ENCODE results near the gene PHF12. TPM values are rescaled to one million over a fixed set of nuclear protein-coding genes. Genes with fewer than 3 reads are reported as not detected.
"Not testable (repeated sequence)": the region's sequence is repeated elsewhere in the genome, so short reads cannot be mapped to it uniquely, and the experiment has no call there.

PHF12 gene
- polyA plus RNA-seq, 1 donor: 27.7 TPM

DNA sequence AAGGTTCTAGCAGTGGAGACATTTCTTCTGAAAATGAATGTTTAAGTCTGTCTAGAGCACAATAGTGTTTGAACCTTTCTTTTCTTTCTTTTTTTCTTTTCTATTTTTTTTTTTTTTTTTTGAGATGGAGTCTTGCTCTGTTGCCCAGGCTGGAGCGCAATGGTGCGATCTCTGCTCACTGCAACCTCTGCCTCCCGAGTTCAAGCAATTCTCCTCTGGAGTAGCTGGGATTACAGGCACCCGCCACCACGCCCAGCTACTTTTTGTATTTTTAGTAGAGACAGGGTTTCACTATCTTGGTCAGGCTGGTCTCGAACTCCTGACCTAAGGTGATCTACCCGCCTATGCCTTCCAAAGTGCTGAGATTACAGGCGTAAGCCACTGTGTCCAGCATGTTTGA, 16.8 kb downstream of the PHF12 start:
- not testable (repeated sequence) for H3K4me1 ChIP-seq (ENCODE audit: control insufficient read depth, insufficient read depth, low read length); H3K27me3 ChIP-seq (ENCODE audit: control insufficient read depth, insufficient read depth, low read length); DNase-seq; H3K9me3 ChIP-seq (ENCODE audit: control insufficient read depth, low read depth, low read length); H3K4me3 ChIP-seq (ENCODE audit: low read length); H3K27ac ChIP-seq (ENCODE audit: low read length)
- WGBS (ENCODE audit: insufficient coverage, low lambda C conversion rate): no CpG with 5 or more reads among the region's 8 CpGs
- peaks cover 13% of the 10 kb centered on the region for H3K36me3 ChIP-seq (ENCODE audit: control insufficient read depth, insufficient read depth, low read length)

DNA sequence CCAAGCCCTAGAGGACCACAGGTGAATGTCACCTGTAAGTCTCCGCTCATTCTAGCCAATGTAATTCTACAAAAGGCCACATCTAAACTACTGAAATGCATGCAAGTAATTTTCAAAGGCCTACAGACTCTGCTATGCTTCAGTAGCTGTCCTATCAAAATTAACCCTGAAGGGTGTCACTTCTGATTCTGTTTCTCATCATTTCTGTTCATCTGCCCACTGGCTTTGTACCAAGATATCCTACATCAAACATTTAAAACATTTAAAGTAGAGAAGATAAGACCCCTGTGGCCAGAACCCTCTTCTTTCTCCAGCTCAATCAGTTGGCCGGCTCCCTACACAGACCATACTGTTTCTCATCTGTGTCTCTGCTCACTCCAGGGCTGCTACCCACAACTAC, 21.5 kb downstream of the PHF12 start:
- no CpG with 5 or more reads among the region's 2 CpGs for WGBS (ENCODE audit: insufficient coverage, low lambda C conversion rate)
- Histone ChIP-seq H3K4me1 (ENCODE audit: control insufficient read depth, insufficient read depth, low read length) (no peaks in the 10 kb centered on the region), H3K27ac (ENCODE audit: low read length) (no peak overlapping the region), H3K27me3 (ENCODE audit: control insufficient read depth, insufficient read depth, low read length) (no peaks in the 10 kb centered on the region), H3K9me3 (ENCODE audit: control insufficient read depth, low read depth, low read length) (no peaks in the 10 kb centered on the region), H3K36me3 (ENCODE audit: control insufficient read depth, insufficient read depth, low read length) (peaks cover 29% of the 10 kb centered on the region), H3K4me3 (ENCODE audit: low read length) (no peak overlapping the region)
- no peak for DNase-seq

DNA sequence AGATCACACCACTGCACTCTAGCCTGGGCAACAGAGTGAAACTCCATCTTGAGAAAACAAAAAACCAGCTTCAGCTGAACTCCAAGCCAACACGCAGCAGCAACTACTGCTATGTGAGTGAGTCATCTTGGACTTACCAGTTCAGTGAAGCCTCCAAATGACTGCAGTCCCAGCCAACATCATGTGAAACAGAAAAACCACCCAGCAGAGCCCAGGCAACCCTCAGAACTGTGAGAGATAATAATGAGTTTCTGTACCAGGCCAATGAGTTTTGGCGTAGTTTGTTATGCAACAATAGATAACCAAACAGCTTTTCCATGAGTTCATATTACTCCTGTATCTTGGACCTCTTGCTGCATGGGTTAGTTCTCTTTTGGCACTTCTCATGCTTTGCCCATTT, 23.3 kb downstream of the PHF12 start:
- no peak overlapping the region for H3K4me3 ChIP-seq (ENCODE audit: low read length)
- no peaks in the 10 kb centered on the region for H3K4me1 ChIP-seq (ENCODE audit: control insufficient read depth, insufficient read depth, low read length)
- H3K36me3 ChIP-seq (ENCODE audit: control insufficient read depth, insufficient read depth, low read length): peaks cover 39% of the 10 kb centered on the region
- no peaks in the 10 kb centered on the region for H3K27me3 ChIP-seq (ENCODE audit: control insufficient read depth, insufficient read depth, low read length)
- H3K27ac ChIP-seq (ENCODE audit: low read length): no peak overlapping the region
- no peaks in the 10 kb centered on the region for H3K9me3 ChIP-seq (ENCODE audit: control insufficient read depth, low read depth, low read length)
- no peak for DNase-seq
- WGBS (ENCODE audit: insufficient coverage, low lambda C conversion rate): no CpG with 5 or more reads among the region's 2 CpGs

DNA sequence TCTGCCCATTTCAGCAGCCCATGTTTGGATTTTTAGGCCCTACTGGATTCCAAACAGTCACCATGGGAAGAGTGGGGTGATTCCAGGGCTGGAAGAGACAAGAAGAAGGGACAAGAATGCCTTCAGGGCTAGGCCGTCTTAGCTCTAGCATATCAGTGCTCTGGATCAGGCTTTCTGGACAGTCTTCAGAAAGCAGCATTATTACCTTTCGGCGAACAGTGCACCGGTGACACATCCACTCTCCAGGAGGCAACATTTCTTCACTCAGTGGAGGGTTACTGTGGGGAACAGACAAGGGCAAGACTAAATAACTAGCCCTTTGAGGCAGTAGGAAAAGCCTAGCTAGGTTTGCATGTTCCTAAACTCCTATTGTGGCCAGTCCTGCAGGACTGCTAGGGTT, 24.5 kb downstream of the PHF12 start:
- Histone ChIP-seq H3K27ac (ENCODE audit: low read length) (no peak overlapping the region), H3K9me3 (ENCODE audit: control insufficient read depth, low read depth, low read length) (no peaks in the 10 kb centered on the region), H3K4me1 (ENCODE audit: control insufficient read depth, insufficient read depth, low read length) (no peaks in the 10 kb centered on the region), H3K27me3 (ENCODE audit: control insufficient read depth, insufficient read depth, low read length) (no peaks in the 10 kb centered on the region), H3K4me3 (ENCODE audit: low read length) (no peak overlapping the region), H3K36me3 (ENCODE audit: control insufficient read depth, insufficient read depth, low read length) (peaks cover 44% of the 10 kb centered on the region)
- WGBS (ENCODE audit: insufficient coverage, low lambda C conversion rate): no CpG with 5 or more reads among the region's 4 CpGs
- DNase-seq: no peak

DNA sequence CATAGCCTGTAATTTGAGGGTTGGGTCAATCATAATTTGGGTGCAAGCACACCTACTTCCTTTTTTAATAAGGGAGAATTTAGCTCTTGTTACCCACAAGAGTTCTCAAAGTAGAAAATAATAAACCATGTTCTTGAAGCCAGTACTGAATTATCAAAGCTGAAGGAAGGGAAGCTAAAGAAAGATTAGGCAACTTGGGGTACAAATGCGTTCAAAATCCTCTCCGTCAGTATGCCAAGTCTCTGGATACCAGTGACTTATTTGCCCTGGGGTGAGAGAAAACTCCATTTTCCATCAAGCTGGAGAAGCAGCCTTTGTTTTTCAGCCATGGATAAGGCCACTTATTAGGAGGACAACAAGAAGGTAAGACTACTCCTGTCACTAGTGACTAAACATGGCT, 25.0 kb downstream of the PHF12 start:
- no peak for DNase-seq
- H3K4me3 ChIP-seq (ENCODE audit: low read length): no peak overlapping the region
- H3K36me3 ChIP-seq (ENCODE audit: control insufficient read depth, insufficient read depth, low read length): peaks cover 49% of the 10 kb centered on the region
- no peaks in the 10 kb centered on the region for H3K4me1 ChIP-seq (ENCODE audit: control insufficient read depth, insufficient read depth, low read length)
- no CpG with 5 or more reads among the region's 2 CpGs for WGBS (ENCODE audit: insufficient coverage, low lambda C conversion rate)
- no peak overlapping the region for H3K27ac ChIP-seq (ENCODE audit: low read length)
- no peaks in the 10 kb centered on the region for H3K27me3 ChIP-seq (ENCODE audit: control insufficient read depth, insufficient read depth, low read length)
- no peaks in the 10 kb centered on the region for H3K9me3 ChIP-seq (ENCODE audit: control insufficient read depth, low read depth, low read length)

DNA sequence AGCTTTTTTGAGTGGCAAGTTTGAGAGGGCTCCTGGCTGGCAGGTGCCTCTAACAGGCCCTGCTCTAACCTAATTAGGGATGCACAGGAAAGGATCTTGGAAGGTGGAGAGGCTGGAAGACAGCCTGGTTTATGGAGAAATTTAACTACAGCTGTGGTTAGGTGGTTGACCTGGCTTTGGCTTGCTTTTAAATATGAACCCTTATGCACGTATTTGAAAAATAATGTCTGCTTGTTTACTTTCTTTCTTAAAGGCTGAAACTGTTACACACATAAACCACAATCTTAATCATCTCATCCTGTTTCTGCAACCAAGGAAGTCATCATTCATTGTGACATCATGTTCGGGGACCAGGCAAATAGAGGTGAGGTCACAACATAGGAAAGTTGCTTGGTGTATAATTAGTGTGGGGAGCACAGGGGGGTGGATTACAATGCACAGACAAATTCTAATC, 25.4 kb downstream of the PHF12 start:
- WGBS (ENCODE audit: insufficient coverage, low lambda C conversion rate): no CpG with 5 or more reads among the region's 2 CpGs
- Histone ChIP-seq H3K4me3 (ENCODE audit: low read length) (no peak overlapping the region), H3K36me3 (ENCODE audit: control insufficient read depth, insufficient read depth, low read length) (peaks cover 53% of the 10 kb centered on the region), H3K27ac (ENCODE audit: low read length) (no peak overlapping the region), H3K4me1 (ENCODE audit: control insufficient read depth, insufficient read depth, low read length) (no peaks in the 10 kb centered on the region), H3K27me3 (ENCODE audit: control insufficient read depth, insufficient read depth, low read length) (no peaks in the 10 kb centered on the region), H3K9me3 (ENCODE audit: control insufficient read depth, low read depth, low read length) (no peaks in the 10 kb centered on the region)
- no peak for DNase-seq

DNA sequence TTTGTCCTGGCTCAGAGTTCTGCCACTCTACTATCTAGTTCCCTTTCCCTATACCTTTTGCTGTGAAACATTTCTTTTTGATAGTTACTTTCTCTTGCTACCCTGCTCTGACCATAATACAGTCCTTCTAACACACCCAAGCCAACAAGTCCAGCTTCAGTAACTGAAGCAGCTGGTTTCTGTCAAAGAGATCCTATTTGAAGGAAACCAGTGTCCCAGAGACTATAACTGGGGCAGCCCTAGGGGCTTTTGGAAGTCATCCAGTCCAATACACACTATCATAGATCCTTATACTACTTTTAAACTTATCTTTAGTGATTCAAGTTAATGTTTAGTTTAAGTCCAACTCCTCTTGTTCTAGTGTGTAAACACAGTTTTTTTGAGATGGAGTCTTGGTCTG, 31.1 kb downstream of the PHF12 start:
- H3K27me3 ChIP-seq (ENCODE audit: control insufficient read depth, insufficient read depth, low read length): no peaks in the 10 kb centered on the region
- DNase-seq: no peak
- no peaks in the 10 kb centered on the region for H3K9me3 ChIP-seq (ENCODE audit: control insufficient read depth, low read depth, low read length)
- H3K36me3 ChIP-seq (ENCODE audit: control insufficient read depth, insufficient read depth, low read length): peaks cover 83% of the 10 kb centered on the region
- H3K4me1 ChIP-seq (ENCODE audit: control insufficient read depth, insufficient read depth, low read length): no peaks in the 10 kb centered on the region
- no peak overlapping the region for H3K27ac ChIP-seq (ENCODE audit: low read length)
- no peak overlapping the region for H3K4me3 ChIP-seq (ENCODE audit: low read length)

DNA sequence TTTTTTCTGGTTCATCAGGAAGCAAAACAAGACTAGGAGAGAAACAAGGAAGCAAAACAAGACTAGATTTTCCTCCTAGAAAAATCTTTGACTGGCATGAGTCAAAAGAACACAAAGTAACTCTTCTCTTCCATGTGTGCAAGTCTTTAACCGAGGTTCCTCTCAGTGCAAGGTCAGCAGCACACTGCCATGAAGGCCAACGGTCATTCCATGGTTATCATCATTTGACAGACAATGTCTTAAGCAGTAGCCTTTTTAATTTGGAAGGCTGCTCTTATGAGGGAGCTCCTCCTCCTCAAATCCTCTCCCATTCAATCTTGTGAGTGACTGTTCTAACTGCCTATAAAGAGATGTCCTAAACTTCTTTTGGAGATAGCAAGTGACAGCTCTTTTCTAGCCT, 33.0 kb downstream of the PHF12 start:
- H3K27me3 ChIP-seq (ENCODE audit: control insufficient read depth, insufficient read depth, low read length): no peaks in the 10 kb centered on the region
- no peak overlapping the region for H3K27ac ChIP-seq (ENCODE audit: low read length)
- H3K4me1 ChIP-seq (ENCODE audit: control insufficient read depth, insufficient read depth, low read length): no peaks in the 10 kb centered on the region
- H3K9me3 ChIP-seq (ENCODE audit: control insufficient read depth, low read depth, low read length): no peaks in the 10 kb centered on the region
- H3K4me3 ChIP-seq (ENCODE audit: low read length): no peak overlapping the region
- no CpG with 5 or more reads among the region's 2 CpGs for WGBS (ENCODE audit: insufficient coverage, low lambda C conversion rate)
- no peak for DNase-seq
- H3K36me3 ChIP-seq (ENCODE audit: control insufficient read depth, insufficient read depth, low read length): peaks cover 86% of the 10 kb centered on the region

DNA sequence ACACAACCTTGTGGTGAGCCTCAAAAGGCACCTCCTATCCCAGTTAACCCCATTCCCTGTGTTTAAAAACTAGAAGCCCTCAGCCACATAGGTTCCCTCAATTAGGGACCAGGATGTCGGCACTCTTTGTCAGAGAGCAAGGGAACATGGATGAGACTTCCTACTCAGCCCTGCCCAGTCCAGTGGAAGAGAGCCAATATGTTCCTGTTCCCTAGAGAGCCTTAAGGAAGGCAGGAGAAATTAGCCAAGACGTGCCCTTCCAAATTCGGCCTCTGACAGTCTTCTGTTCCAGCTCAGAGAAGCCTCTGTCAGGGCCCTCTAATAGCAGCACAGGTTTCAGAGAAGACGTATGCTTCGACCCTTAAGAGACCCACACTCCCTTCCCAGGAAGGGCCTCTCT, 33.9 kb downstream of the PHF12 start:
- Histone ChIP-seq H3K36me3 (ENCODE audit: control insufficient read depth, insufficient read depth, low read length) (peaks cover 87% of the 10 kb centered on the region), H3K27ac (ENCODE audit: low read length) (no peak overlapping the region), H3K27me3 (ENCODE audit: control insufficient read depth, insufficient read depth, low read length) (no peaks in the 10 kb centered on the region), H3K4me1 (ENCODE audit: control insufficient read depth, insufficient read depth, low read length) (peaks cover 4% of the 10 kb centered on the region), H3K9me3 (ENCODE audit: control insufficient read depth, low read depth, low read length) (no peaks in the 10 kb centered on the region), H3K4me3 (ENCODE audit: low read length) (no peak overlapping the region)
- DNase-seq: no peak
- WGBS (ENCODE audit: insufficient coverage, low lambda C conversion rate): no CpG with 5 or more reads among the region's 5 CpGs

DNA sequence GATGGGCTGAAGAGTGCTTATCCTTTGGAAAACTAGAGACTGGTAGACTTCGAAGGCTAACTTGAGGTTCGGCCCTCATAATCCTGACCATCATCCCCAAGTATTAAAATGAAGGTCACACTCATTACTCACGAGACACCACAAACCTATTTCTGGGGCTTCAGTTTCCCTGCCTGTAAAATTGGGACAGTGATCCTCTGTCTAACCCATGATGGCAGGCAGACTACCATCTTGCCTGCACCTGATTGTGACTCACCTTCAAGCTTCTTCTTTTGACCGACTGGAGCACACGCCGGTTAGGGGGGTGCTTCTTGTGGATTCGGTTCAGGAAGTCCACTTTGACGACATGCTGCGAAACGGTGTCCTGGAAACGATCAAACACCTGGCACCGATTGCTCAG, 34.3 kb downstream of the PHF12 start:
- Histone ChIP-seq H3K27me3 (ENCODE audit: control insufficient read depth, insufficient read depth, low read length) (no peaks in the 10 kb centered on the region), H3K4me1 (ENCODE audit: control insufficient read depth, insufficient read depth, low read length) (peaks cover 8% of the 10 kb centered on the region), H3K9me3 (ENCODE audit: control insufficient read depth, low read depth, low read length) (no peaks in the 10 kb centered on the region), H3K27ac (ENCODE audit: low read length) (no peak overlapping the region), H3K4me3 (ENCODE audit: low read length) (no peak overlapping the region), H3K36me3 (ENCODE audit: control insufficient read depth, insufficient read depth, low read length) (peaks cover 91% of the 10 kb centered on the region)
- DNase-seq: no peak
- no CpG with 5 or more reads among the region's 12 CpGs for WGBS (ENCODE audit: insufficient coverage, low lambda C conversion rate)

DNA sequence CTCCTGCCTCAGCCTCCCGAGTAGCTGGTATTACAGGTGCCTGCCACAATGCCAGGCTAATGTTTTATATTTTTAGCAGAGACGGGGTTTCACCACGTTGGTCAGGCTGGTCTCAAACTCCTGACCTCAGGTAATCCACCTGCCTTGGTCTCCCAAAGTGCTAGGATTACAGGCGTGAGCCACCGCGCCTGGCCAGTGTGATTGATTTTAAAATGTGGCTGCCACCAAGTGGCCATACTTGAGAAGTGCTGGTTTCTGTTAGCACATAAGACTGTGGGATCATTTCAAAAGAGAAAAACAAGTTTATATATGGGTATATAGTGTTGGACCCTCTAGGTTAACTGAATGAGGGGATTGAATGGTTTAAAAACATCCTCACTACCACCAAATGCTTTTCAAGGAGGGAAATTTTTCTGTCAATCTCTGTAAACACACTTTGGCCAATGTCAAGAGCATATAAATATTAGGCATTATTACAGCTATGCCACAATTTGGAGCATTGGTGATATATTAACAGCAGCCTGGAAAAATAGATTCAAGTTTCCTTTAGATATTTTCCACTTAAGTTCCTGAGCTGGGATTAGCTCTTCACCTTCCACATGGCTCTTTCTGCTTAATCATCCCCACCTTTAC, 34.9 kb downstream of the PHF12 start:
- Histone ChIP-seq H3K27ac (ENCODE audit: low read length) (no peak overlapping the region), H3K36me3 (ENCODE audit: control insufficient read depth, insufficient read depth, low read length) (peaks cover 91% of the 10 kb centered on the region), H3K4me1 (ENCODE audit: control insufficient read depth, insufficient read depth, low read length) (peaks cover 10% of the 10 kb centered on the region), H3K27me3 (ENCODE audit: control insufficient read depth, insufficient read depth, low read length) (no peaks in the 10 kb centered on the region), H3K4me3 (ENCODE audit: low read length) (no peak overlapping the region), H3K9me3 (ENCODE audit: control insufficient read depth, low read depth, low read length) (no peaks in the 10 kb centered on the region)
- no peak for DNase-seq
- WGBS (ENCODE audit: insufficient coverage, low lambda C conversion rate): no CpG with 5 or more reads among the region's 6 CpGs

All from large intestine (tissue), 3 donors.